HepG2 (cell line): ENCODE data around the gene SLA2. TPM values are rescaled to one million over a fixed set of nuclear protein-coding genes. Genes with fewer than 3 reads are reported as not detected.

ENCODE experiments used
- ARNTL ChIP-seq: sonication (generic); formaldehyde crosslinking; IDR thresholded peaks from 2 replicates; pipeline ENCODE4 v1.4.0; 2020; ENCODE audit warnings: mild to moderate bottlenecking, missing genetic modification reagents
- BCL3 ChIP-seq: sonication (generic); formaldehyde crosslinking; IDR thresholded peaks from 2 replicates; pipeline ENCODE4 v1.5.1; 2020; ENCODE audit warnings: mild to moderate bottlenecking, missing genetic modification reagents, moderate library complexity
- BORCS8-MEF2B ChIP-seq: sonication (generic); formaldehyde crosslinking; IDR thresholded peaks from 2 replicates; pipeline ENCODE4 v1.8.0; 2022; ENCODE audit warnings: mild to moderate bottlenecking, missing genetic modification reagents
- BRF2 ChIP-seq: sonication (generic); formaldehyde crosslinking; IDR thresholded peaks from 2 replicates; pipeline ENCODE4 v1.8.1; 2022; ENCODE audit warnings: mild to moderate bottlenecking, missing genetic modification reagents
- CHD2 ChIP-seq: IDR thresholded peaks from 2 replicates; pipeline ENCODE4 v1.6.1; 2011; ENCODE audit warnings: low read depth, low read length, improper control_type of control experiment
- EP300 ChIP-seq, 3 experiments: sonication (generic) in 1 of 3; formaldehyde crosslinking in 1 of 3; IDR thresholded peaks; 2 replicates each; pipeline versions ENCODE4 v1.5.1 to v1.6.1; 2011 to 2020; ENCODE audit warnings: low read depth in 2 of 3, low read length in 2 of 3, borderline replicate concordance in 1 of 3, improper control_type of control experiment in 1 of 3, mild to moderate bottlenecking in 1 of 3, missing genetic modification reagents in 1 of 3, moderate library complexity in 1 of 3
- GATAD2A ChIP-seq: IDR thresholded peaks from 2 replicates; pipeline ENCODE4 v1.6.1; 2016
- GMEB2 ChIP-seq: IDR thresholded peaks from 2 replicates; pipeline ENCODE4 v1.6.1; 2016; ENCODE audit warnings: missing biosample characterization, missing genetic modification reagents, low read depth
- HIVEP1 ChIP-seq: sonication (generic); formaldehyde crosslinking; IDR thresholded peaks from 2 replicates; pipeline ENCODE4 v1.4.0; 2020; ENCODE audit warnings: mild to moderate bottlenecking, missing genetic modification reagents
- MYPOP ChIP-seq: sonication (generic); formaldehyde crosslinking; IDR thresholded peaks from 2 replicates; pipeline ENCODE4 v1.8.1; 2023; ENCODE audit warnings: mild to moderate bottlenecking, moderate library complexity, missing genetic modification reagents
- PITX1 ChIP-seq: sonication (generic); formaldehyde crosslinking; IDR thresholded peaks from 2 replicates; pipeline ENCODE4 v1.5.1; 2020; ENCODE audit warnings: mild to moderate bottlenecking, missing genetic modification reagents
- SYNCRIP ChIP-seq: fragments of 200-400 bp; formaldehyde crosslinking; IDR thresholded peaks from 2 replicates; pipeline ENCODE4 v1.6.1; 2018; ENCODE audit warnings: mild to moderate bottlenecking, low read depth, low read length; ENCODE audit not compliant: insufficient read depth
- TAF1 ChIP-seq: sonication (generic); formaldehyde crosslinking; IDR thresholded peaks from 2 replicates; pipeline ENCODE4 v1.4.0; 2020; ENCODE audit warnings: missing genetic modification reagents
- ZBTB33 ChIP-seq: sonication (generic); formaldehyde crosslinking; IDR thresholded peaks from 2 replicates; pipeline ENCODE4 v1.4.0; 2020; ENCODE audit warnings: missing genetic modification reagents
- ZNF274 ChIP-seq: sonication (generic); formaldehyde crosslinking; IDR thresholded peaks from 2 replicates; pipeline ENCODE4 v1.5.1; 2020; ENCODE audit warnings: mild to moderate bottlenecking, missing genetic modification reagents
- ZNF34 ChIP-seq: sonication (generic); formaldehyde crosslinking; IDR thresholded peaks from 2 replicates; pipeline ENCODE4 v1.4.0; 2020; ENCODE audit warnings: mild to moderate bottlenecking, missing genetic modification reagents, borderline replicate concordance
- polyA plus RNA-seq, 8 experiments: library from polyadenylated mRNA; depleted of rRNA in 3 of 8; stranded (reverse) in 7 of 8; unstranded in 1 of 8; fragments of >200 nt; fragmentation: Illumina TruSeq in 4 of 8; extraction: Trizol in 4 of 8; gene quantifications; 2 replicates each; pipeline versions ENCODE4 v1.2.1 to v1.2.3, GENCODE V29; 2011 to 2016; ENCODE audit warnings: low read depth in 4 of 8, missing spikeins in 1 of 8, mixed read lengths in 1 of 8; ENCODE audit not compliant: insufficient read depth in 1 of 8
- total RNA-seq, 5 experiments: library from RNA; depleted of rRNA; stranded (reverse); fragments of >200 nt; fragmentation: Illumina TruSeq; extraction: Trizol; gene quantifications; 2 replicates each; pipeline ENCODE4 v1.2.3, GENCODE V29; 2016; ENCODE audit warnings: low read depth in 1 of 5

Gene SLA2
- total and polyA plus RNA-seq, 2 of the 13 experiments (the other 11 are each of a cell fraction or from before 2014, with no cell fraction given) = 1.6 to 3.6 TPM

GRCh38 chr20:36571564-36572504 lies 74.2 kb downstream of the SLA2 start (continued):
- no peak for TF ChIP-seq ZBTB33 (CRISPR knock-in tag)
- peak; percentile 24; the same call in 1 of the 2 replicates for TF ChIP-seq GATAD2A (CRISPR knock-in tag)
- TF ChIP-seq GMEB2 (CRISPR knock-in tag) = no peak
- 0 out of 4 replicates have a peak, but pooled peaks of 1 of the 2 experiments have one; percentile 13 for TF ChIP-seq EP300 (IDR thresholded peaks at IDR 0.05; ENCODE audit: low read depth in 2 of 2, low read length in 2 of 2)
- TF ChIP-seq EP300 (CRISPR knock-in tag; IDR thresholded peaks at IDR 0.05; ENCODE audit: borderline replicate concordance) = no peak
- no peak for TF ChIP-seq BORCS8-MEF2B (CRISPR knock-in tag)
- TF ChIP-seq PITX1 (CRISPR knock-in tag) = peak; percentile 42; the same call in 1 of the 2 replicates
- peak; percentile 33; the same call in 1 of the 2 replicates for TF ChIP-seq BCL3
- TF ChIP-seq CHD2 = no peak
- TF ChIP-seq ZNF274 = no peak; the same call in 1 of the 2 replicates
- TF ChIP-seq HIVEP1 (CRISPR knock-in tag) = no peak
- no peak; the same call in 1 of the 2 replicates for TF ChIP-seq ARNTL (CRISPR knock-in tag)
- TF ChIP-seq ZNF34 = no peak
- 0 out of 2 replicates have a peak, but pooled peaks have one; percentile 18 for TF ChIP-seq MYPOP (CRISPR knock-in tag)
- TF ChIP-seq BRF2 = no peak
- TF ChIP-seq SYNCRIP = no peak
- TF ChIP-seq TAF1 (CRISPR knock-in tag) = peak; percentile 19; the same call in 1 of the 2 replicates
